Hepatocyte (in vitro differentiated cells): ENCODE results near the gene BRWD1. TPM values are rescaled to one million over a fixed set of nuclear protein-coding genes. Genes with fewer than 3 reads are reported as not detected.
A peak's percentile ranks its signal among the peaks of the same experiment; 100 is the strongest.

ENCODE experiments used
- DNase-seq: peaks from one replicate; pipeline ENCODE4 v3.0.0-alpha.2; 2016; ENCODE audit warnings: low spot score
- H2AFZ ChIP-seq: fragments of 200-600 bp; sonication (generic); 2 replicates; pipeline ENCODE4 v1.6.0; 2016; ENCODE audit warnings: antibody characterized with exemption, mild to moderate bottlenecking
- H3K27ac ChIP-seq: fragments of 200-600 bp; sonication (generic); 2 replicates; pipeline ENCODE4 v1.5.1; 2016; ENCODE audit warnings: mild to moderate bottlenecking
- H3K27me3 ChIP-seq: fragments of 200-600 bp; sonication (generic); 2 replicates; pipeline ENCODE4 v1.6.1; 2016
- H3K36me3 ChIP-seq: fragments of 200-600 bp; sonication (generic); replicated peaks from 2 replicates; pipeline ENCODE4 v1.5.1; 2016; ENCODE audit warnings: low read depth; ENCODE audit not compliant: insufficient read depth
- H3K4me1 ChIP-seq: fragments of 200-600 bp; sonication (generic); 2 replicates; pipeline ENCODE4 v1.5.1; 2016; ENCODE audit warnings: mild to moderate bottlenecking, moderate library complexity; ENCODE audit not compliant: insufficient read depth
- H3K4me2 ChIP-seq: fragments of 200-600 bp; sonication (generic); 2 replicates; pipeline ENCODE4 v1.6.0; 2016
- H3K4me3 ChIP-seq: fragments of 200-600 bp; sonication (generic); 2 replicates; pipeline ENCODE4 v1.5.1; 2016; ENCODE audit warnings: mild to moderate bottlenecking
- H3K79me2 ChIP-seq: fragments of 200-600 bp; sonication (generic); 2 replicates; pipeline ENCODE4 v1.6.0; 2017; ENCODE audit warnings: mild to moderate bottlenecking
- H3K9me2 ChIP-seq: fragments of 200-600 bp; sonication (generic); replicated peaks from 2 replicates; pipeline ENCODE4 v1.6.0; 2017; ENCODE audit warnings: mild to moderate bottlenecking; ENCODE audit not compliant: insufficient read depth
- H3K9me3 ChIP-seq: fragments of 200-600 bp; sonication (generic); 2 replicates; pipeline ENCODE4 v1.5.1; 2016; ENCODE audit warnings: low read depth, mild to moderate bottlenecking
- H4K20me1 ChIP-seq: fragments of 200-600 bp; sonication (generic); 2 replicates; pipeline ENCODE4 v1.6.0; 2016; ENCODE audit warnings: mild to moderate bottlenecking; ENCODE audit not compliant: insufficient read depth, poor library complexity, severe bottlenecking
- EZH2 ChIP-seq: fragments of 200-600 bp; sonication (generic); IDR thresholded peaks from 2 replicates; pipeline ENCODE4 v1.6.1; 2016; ENCODE audit warnings: antibody characterized with exemption, mild to moderate bottlenecking, borderline replicate concordance
- EZH2phosphoT487 ChIP-seq: fragments of 200-600 bp; sonication (generic); IDR thresholded peaks from one replicate; pipeline ENCODE4 v1.6.1; 2018; ENCODE audit warnings: antibody characterized with exemption, mild to moderate bottlenecking, low read depth, moderate library complexity; ENCODE audit not compliant: unreplicated experiment, severe bottlenecking
- WGBS: methylation state at CpG from one replicate; pipeline ENCODE4 v1.1.6; 2016; ENCODE audit warnings: low lambda C conversion rate; ENCODE audit errors: missing lambda C conversion rate; 5-methylcytosine and 5-hydroxymethylcytosine counted together
- polyA plus RNA-seq: library from polyadenylated mRNA; unstranded; fragments of >200 nt; fragmentation: Nextera tagmentation; extraction: Ambion mirVana; gene quantifications from 2 replicates; pipeline ENCODE4 v1.2.1, GENCODE V29; 2016
- total RNA-seq: library from RNA; depleted of rRNA; stranded (reverse); fragments of >200 nt; gene quantifications from 2 replicates; pipeline ENCODE4 v1.2.3, GENCODE V29; 2014
- TF ChIP-seq, protein P1 (sequence below): fragments of 200-600 bp; sonication (generic); IDR thresholded peaks from 2 replicates; pipeline ENCODE4 v1.5.1; 2016; ENCODE audit warnings: antibody characterized with exemption, mild to moderate bottlenecking; ENCODE audit not compliant: poor library complexity

The BRWD1 gene
- total and polyA plus RNA-seq, 2 experiments from 2014 or later = 17.4 to 48.3 TPM

DNA sequence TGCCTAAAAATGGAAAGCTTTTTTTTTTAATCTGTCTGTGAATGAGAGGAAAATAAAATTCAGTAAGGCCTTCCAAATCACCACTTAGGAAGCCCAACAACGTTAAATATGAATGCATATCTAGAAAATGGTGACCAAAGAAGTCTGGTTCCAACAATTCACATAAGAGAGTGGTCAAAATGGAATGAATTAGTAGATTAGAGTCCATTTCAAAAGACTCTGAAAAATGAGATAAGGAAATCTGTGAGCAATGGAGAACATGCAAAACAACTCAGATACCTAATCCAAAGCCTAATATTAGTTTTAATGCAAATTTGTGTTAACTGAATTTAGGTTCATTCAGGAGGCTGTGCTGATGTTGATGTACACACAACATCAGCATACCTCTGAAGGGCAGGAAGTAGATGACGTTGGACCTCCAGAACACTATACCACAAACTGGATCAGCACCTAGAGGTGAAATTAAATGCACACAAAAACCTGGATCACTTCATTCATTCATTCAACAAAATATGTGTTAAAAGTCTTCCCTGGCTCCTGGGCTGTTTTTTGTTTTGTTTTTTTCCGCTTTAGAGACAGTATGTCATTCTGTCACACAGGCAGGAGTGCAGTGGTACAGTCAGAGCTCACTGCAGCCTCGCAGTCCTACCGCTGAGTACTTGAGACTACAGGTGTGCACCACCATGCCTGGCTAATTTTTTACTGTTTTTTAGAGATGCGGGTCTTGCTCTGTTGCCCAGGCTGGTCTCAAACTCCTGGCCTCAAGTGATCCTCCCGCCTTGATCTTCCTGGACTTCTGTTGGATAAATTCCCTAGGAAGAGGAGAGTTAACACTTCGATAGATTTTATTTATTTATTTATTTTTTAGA lies 4.9 kb upstream of the BRWD1 start:
- Histone ChIP-seq H3K4me2 (no peak overlapping the region), H3K9me3 (no peaks in the 10 kb centered on the region), H3K27ac (peak overlapping the region; percentile 63), H2AFZ (no peak overlapping the region), H3K9me2 (no peaks in the 10 kb centered on the region), H3K4me3 (no peak overlapping the region), H3K4me1 (peaks cover 4% of the 10 kb centered on the region), H3K36me3 (no peaks in the 10 kb centered on the region), H3K27me3 (no peaks in the 10 kb centered on the region), H4K20me1 (no peaks in the 10 kb centered on the region), H3K79me2 (peaks cover 12% of the 10 kb centered on the region)
- WGBS = 79% methylated on average over 8 of the region's 8 CpGs
- TF ChIP-seq EZH2 = no peak
- no peak for DNase-seq

DNA sequence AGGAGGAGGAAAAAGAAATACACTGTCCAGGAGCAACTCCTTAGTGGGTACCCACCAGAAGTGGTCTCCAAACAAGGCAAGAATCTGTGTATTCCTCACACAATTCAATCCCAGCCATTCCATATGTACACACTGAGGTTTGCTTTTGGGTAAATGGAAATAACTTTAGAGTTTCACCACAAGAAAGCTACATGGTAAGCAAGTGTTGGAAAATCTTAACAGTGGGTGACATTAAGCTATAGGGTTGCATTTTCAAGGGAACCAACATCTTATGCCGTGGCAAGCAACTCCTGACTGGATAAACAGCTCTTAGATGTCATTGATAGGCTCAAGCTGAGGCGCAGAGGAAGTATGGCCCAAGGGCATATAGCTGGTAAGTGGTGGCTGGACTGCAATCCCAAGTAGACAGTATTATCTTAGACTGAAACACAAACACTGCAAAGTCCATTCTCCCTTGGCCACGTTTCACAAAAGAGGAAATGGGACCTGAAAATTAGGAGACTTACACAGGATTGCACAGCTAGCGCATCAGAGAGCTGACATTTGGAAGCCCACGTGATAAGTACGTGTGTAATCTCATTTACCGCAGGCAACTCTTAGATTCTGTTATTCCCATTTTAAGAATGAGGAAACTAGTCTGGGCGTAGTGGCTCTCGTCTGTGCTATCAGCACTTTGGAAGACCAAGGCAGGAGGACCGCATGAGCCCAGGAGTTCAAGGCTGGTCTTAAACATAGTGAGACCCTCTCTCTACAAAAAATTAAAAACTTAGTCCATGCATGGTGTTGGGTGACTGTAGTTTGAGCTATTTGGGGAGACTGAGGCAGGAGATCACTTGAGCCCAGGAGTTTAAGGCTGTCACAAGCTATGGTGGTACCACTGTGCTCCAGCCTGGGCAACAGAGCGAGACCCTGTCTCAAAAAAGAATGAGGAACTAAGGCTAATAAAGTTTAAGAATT lies 4.0 kb upstream of the BRWD1 start:
- TF ChIP-seq EZH2phosphoT487 = no peak
- TF ChIP-seq EZH2 = no peak
- H3K4me3 ChIP-seq = no peak overlapping the region
- no peaks in the 10 kb centered on the region for H3K9me2 ChIP-seq
- H3K4me1 ChIP-seq = peaks cover 4% of the 10 kb centered on the region
- no peak overlapping the region for H2AFZ ChIP-seq
- H3K27me3 ChIP-seq = no peaks in the 10 kb centered on the region
- H3K36me3 ChIP-seq = no peaks in the 10 kb centered on the region
- H3K79me2 ChIP-seq = peaks cover 16% of the 10 kb centered on the region
- H3K27ac ChIP-seq = peak overlapping the region; percentile 63
- H3K9me3 ChIP-seq = no peaks in the 10 kb centered on the region
- no peak overlapping the region for H3K4me2 ChIP-seq
- H4K20me1 ChIP-seq = no peaks in the 10 kb centered on the region
- peak; percentile 35 for DNase-seq
- 56% methylated on average over 11 of the region's 11 CpGs for WGBS

DNA sequence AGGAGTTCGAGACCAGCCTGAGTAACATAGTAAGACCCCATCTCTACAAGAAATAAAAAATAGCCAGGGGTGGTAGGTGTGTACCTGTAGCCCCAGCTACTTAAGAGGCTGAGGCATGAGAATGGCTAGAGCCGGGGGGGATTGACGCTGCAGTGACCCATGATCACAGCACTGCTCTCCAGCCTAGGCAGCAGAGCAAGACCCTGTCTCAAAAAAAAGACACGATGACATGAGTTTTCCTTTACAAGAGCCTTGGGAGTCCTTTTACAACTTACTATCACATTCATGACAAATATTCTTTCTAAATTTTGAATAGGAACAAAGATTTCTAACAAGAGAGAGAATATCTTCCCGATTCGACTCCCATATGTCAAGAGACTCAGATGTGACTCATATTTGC lies 3.3 kb upstream of the BRWD1 start:
- Histone ChIP-seq H3K4me2 (no peak overlapping the region), H3K36me3 (no peaks in the 10 kb centered on the region), H3K9me3 (no peaks in the 10 kb centered on the region), H3K4me1 (peaks cover 8% of the 10 kb centered on the region), H3K4me3 (no peak overlapping the region), H2AFZ (no peak overlapping the region), H3K27me3 (no peaks in the 10 kb centered on the region), H4K20me1 (peaks cover 5% of the 10 kb centered on the region), H3K79me2 (peaks cover 20% of the 10 kb centered on the region), H3K9me2 (no peaks in the 10 kb centered on the region), H3K27ac (peak overlapping the region; percentile 63)
- WGBS = 98% methylated on average over 6 of the region's 6 CpGs
- TF ChIP-seq EZH2phosphoT487 (no peak), EZH2 (no peak)
- TF ChIP-seq, protein P1, sequence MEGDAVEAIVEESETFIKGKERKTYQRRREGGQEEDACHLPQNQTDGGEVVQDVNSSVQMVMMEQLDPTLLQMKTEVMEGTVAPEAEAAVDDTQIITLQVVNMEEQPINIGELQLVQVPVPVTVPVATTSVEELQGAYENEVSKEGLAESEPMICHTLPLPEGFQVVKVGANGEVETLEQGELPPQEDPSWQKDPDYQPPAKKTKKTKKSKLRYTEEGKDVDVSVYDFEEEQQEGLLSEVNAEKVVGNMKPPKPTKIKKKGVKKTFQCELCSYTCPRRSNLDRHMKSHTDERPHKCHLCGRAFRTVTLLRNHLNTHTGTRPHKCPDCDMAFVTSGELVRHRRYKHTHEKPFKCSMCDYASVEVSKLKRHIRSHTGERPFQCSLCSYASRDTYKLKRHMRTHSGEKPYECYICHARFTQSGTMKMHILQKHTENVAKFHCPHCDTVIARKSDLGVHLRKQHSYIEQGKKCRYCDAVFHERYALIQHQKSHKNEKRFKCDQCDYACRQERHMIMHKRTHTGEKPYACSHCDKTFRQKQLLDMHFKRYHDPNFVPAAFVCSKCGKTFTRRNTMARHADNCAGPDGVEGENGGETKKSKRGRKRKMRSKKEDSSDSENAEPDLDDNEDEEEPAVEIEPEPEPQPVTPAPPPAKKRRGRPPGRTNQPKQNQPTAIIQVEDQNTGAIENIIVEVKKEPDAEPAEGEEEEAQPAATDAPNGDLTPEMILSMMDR = no peak
- DNase-seq = no peak

DNA sequence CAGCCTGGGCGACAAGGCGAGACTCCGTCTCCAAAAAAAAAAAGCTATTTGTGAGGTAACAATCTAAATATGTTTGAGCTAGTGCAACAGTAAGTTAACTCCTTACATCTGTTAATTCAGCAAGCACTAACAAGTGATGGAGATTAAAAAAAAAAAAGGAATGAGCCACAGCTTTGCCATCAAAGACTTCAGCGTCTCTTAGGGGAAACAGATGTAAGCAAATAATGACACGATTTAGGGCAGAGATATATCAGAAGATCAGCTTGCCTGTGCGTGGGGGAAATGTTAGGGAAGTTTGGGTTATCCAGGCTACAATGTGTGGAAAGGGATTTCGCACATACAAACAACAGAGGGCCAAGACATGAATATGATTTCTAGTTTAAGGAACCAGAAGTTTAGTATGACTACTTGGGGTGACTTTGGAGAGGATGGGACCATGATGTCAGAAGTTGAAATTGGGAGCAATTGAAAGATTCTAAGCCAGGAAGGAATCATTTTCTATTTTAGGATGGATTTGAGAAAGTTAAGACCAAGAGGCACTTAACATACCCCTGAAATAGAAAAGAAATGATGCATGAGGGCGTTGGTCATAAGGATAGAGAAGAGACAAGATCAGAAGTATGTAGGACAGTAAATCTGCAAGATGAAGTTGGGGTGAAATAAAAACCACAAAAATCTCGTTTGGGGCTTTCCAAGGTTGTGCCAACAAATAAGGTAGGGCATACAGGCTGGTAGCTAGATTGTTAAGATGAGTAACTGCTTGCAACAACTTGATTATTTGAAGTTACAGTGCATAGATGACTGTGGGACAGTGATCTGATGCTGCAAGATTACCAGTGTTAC lies 2.4 kb upstream of the BRWD1 start:
- Histone ChIP-seq H3K4me2 (no peak overlapping the region), H3K4me1 (peaks cover 14% of the 10 kb centered on the region), H3K27ac (no peak overlapping the region), H3K9me3 (no peaks in the 10 kb centered on the region), H3K36me3 (no peaks in the 10 kb centered on the region), H3K4me3 (no peak overlapping the region), H3K27me3 (no peaks in the 10 kb centered on the region), H4K20me1 (peaks cover 13% of the 10 kb centered on the region), H2AFZ (no peak overlapping the region), H3K9me2 (no peaks in the 10 kb centered on the region), H3K79me2 (peaks cover 29% of the 10 kb centered on the region)
- TF ChIP-seq EZH2phosphoT487 (no peak), EZH2 (no peak)
- TF ChIP-seq, protein P1 = no peak
- 93% methylated on average over 9 of the region's 9 CpGs for WGBS
- no peak for DNase-seq
